Islet of Langerhans (tissue), 1 donor: ENCODE measurements around the gene VPS35L.
"Not testable (repeated sequence)": the region's sequence is repeated elsewhere in the genome, so short reads cannot be mapped to it uniquely, and the experiment has no call there.

Experiments used
- FAIRE-seq: peaks from one replicate; lab custom pipeline; 2011; peaks lifted over from hg19 to GRCh38; lab: Jason Lieb, UNC

VPS35L gene

DNA sequence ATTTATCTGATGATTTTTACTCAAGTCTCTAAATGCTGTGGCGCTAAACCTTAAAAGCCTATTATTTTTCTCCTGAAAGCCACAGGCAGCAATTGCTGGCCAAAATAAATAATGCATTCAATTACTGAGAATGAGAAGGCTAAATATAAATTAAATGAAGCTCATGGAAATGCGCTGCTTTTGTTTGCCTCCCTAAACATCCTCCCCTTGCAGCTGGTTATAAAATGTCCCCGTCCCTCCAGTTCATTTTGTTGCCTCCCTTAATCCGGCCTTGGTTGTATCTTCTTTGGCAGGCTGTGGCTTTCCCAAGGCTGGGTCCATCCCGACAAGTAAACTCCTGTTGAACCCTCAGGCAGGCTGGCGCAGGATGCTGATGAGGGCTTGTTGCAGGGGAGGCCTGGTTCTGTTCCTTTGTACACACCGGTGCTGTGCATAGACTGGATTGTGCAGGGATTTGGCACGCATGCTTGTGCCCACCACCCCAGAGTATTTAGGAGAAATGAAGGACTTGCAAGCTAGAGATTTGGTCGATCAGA is 99.8 kb downstream of the VPS35L start:
- FAIRE-seq, result no peak

DNA sequence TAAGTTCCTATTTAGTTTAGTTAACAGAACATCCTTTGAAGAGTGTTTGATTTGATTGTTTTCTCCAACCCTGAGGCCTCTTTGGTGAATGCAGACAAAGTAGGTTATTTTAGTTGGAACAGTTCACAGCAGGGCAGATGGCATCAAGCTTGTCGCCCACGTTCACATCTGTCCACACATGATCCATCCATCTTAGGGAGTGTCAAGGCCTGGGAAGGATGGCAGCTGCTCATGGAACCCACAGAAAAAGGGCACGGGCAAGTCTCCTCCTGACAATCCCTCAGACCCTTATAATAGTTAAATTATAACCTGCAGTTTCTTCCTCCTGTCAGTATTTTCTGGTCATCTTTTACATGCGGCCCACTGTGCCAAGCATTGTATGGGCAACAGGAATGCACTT is 102.3 kb downstream of the VPS35L start:
- no peak for FAIRE-seq

DNA sequence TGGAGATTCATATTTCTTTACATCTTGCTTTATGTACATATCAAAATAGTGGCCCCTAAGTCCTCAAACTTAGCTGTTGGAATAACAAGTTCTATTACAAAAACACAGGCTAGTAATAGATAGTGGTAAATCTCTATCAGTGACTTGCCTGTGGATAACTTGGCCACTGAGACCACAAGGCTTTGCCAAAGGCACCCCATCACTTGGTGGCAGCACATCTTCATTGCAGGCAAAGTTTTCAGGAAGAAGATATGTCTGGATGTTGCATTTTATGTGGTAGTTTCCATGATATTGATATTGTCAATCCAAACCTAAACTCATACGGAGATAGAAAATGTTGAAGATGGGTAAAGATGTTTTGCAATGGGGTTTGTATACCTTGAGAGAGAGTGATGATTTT is 104.1 kb downstream of the VPS35L start:
- FAIRE-seq, result no peak

DNA sequence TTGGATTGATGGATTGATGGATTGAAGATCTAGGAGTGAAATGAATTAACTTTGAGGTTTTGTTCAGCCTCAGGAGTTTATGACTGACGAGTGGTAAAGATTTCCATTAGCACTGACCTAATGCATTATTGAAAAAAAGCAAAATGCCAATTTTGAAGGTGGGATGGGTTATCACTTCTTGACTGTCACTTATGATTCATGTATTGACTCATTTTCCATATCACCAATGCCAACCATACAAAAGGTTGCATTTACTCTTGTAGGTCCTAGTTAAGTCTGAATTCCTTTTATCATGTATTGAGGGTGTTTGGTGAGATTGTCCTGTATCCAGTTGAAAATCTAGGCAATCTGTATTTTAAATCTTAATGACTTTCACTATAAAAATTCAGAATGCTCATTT is 104.9 kb downstream of the VPS35L start:
- FAIRE-seq, result no peak

DNA sequence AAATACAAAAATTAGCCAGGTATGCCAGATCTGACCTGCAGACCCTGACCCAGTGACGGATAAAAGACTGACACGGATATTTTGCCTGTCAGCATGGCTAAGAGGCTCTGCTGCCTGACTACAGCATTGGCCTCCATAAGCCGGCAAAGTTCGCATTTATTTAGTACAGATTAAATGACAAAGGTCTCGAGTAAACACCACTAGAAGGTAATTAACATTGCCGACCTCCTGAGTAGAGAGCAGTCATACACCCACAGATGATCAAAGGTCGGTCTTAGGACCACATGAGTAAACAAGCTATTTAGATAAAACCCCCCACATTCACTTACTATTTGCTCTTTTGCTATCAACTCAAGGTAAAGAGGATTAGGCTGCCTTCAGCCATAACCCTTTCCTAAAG is 106.8 kb downstream of the VPS35L start:
- no peak for FAIRE-seq

DNA sequence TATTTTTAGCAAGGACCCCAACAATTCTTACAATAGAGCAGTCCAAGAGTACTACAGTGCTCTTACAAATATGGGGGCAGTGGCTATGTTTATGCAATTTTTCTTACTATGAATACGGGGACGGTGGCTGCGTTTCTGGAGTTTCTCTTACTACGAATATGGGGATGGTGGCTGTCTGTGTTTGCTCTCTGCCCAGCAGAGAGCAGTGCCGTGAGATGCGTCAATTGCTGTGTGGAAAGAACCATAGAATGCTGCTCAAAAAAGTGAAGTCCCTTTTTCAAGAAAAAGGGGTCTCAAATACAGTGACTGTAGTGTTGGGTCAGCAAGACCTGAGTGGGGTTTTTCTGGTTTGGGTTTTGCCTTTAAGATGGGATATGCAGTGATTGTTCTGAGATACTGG is 108.7 kb downstream of the VPS35L start:
- no peak for FAIRE-seq

DNA sequence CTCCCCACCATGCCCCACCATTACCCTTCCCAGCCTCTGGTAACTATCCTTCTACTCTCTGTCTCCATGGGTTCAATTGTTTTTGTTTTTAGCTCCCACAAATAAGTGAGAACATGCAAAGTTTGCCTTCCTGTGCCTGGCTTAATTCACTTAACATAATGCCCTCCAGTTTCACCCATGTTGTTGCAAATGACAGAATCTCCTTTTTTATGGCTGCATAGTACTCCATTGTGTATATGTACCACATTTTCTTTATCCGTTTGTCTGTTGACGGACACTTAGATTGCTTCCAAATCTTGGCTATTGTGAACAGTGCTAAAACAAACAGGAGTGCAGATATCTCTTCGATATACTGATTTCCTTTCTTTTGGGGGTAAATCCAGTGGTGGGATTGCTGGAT is 109.8 kb downstream of the VPS35L start:
- not testable (repeated sequence) for FAIRE-seq

DNA sequence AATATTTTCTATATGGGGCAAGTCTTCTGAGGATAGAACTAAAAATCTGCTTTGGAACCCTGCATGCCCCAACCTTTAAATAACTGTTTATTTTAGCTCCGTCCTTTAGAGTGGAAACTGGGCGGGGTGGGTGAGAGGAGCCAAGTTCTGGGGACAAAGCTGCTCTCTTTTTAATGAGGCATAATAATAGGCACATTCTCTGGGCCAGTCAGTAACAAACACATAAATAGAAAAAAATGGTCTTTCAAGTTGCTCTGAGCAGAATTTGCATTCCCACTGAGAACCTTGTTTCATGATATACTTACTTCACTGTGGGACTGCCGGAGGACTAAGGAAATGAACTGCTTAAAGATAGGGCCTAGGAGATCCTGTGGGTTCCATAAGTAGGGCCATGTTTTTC is 111.0 kb downstream of the VPS35L start:
- no peak for FAIRE-seq

DNA sequence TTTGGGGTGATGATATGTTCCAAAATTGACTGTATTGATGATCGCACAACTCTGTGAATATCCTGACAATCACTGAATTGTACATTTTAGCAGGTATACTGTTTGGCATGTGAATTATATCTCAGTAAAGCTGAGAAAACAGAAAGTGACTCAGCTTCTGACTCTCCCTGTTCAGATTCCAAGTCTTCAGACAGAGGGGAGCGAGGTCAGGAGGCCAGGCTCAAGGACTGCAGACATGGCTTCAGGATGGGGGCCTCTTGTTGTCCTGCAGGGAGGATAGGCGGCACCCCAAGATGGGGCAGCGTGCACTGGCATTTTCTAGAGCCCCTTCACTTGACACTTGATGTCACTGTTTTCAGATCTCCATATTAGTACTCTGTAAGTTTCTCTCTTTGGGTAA is 116.9 kb downstream of the VPS35L start:
- no peak for FAIRE-seq

DNA sequence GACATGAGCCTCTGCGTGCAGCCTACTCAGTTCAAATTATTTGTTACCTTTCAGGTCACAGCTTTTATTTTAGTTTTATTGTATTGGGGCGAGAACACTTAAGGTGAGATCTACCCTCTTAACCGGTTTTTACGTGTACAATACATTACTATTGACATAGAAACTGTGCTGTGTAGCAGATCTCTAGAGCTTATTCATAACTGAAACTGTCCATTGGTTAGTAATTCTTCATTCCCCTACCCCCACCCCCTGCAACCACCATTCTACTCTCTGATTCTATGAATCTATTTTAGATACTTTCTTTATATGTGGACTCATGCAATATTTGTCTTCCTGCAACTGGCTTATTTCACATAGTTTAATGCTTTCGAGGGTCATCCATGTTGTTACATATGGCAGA is 119.0 kb downstream of the VPS35L start:
- FAIRE-seq, result no peak

DNA sequence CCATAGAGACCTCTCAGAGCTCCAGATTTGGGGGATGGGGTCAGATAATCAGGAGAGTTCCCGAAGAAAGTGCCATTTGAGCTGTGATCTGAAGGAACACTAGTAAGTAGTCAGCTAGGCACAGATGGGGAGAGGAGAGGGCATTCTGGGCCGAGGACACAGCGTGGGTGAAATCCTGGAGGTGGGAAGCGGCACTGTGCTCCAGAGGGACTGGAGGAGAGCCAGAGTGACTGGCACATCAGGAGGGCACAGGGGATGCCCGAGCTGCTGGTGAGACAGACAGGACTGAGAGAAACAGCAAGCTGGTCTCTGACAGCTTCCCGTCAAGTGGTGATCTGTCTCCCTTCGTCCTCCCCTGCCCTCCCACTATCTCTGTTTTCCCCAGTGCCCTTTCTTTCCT is 121.9 kb downstream of the VPS35L start:
- no peak for FAIRE-seq

DNA sequence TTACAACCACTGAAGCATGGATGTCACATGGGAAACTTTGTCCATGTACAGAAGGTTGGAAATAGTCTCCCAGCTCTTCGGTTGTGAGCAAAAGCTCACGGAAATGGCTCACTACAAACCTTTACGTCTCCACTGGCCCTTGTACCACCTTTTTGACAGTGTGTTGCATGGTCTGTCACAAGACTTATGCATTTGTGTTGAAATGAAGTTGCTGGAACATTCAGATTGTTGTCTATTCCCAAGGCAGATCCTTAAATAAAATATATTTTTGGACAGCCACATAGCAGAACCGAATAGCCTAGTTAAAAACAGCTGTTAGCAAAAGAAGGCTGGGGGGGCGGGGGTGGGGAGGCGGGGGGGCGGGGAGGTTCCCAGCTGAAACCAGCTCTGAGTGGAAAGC is 123.3 kb downstream of the VPS35L start:
- FAIRE-seq, result no peak

DNA sequence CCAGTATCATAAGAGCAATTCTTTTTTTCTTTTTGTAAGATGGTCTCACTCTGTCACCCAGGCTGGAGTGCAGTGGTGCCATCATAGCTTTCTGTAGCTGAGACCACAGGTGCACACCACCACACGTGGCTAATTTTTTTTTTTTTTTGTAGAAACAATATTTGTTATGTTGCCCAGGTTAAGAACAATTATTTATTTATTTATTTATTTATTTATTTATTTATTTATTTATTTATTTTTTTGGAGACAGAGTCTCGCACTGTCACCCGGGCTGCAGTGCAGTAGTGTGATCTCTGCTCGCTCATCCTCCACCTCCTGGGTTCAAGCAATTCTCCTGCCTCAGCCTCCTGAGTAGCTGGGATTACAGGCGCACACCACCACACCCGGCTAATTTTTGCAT is 123.8 kb downstream of the VPS35L start:
- FAIRE-seq, result not testable (repeated sequence)

DNA sequence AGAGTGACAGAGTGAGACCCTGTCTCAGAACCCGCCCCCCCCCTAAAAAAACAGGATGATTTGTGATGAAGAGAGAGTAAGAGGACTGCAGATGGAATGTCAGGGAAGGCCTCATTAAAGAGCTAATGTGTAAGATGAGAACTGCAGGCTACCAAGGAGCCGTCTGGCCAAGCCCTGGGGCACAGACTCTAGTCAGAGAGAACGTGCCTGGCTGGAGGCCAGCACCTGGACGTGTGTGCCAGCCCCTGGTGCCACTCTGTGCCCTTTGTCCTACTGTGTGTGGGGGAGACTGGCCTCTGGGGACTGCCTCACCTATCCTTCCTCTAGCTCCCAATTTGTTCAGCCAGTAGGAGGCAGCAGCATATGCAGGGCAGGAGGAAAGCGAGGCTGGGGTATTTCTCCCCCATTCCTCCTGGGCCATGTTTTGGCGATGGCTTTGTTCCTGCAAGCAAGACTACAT is 125.4 kb downstream of the VPS35L start:
- FAIRE-seq, result no peak

DNA sequence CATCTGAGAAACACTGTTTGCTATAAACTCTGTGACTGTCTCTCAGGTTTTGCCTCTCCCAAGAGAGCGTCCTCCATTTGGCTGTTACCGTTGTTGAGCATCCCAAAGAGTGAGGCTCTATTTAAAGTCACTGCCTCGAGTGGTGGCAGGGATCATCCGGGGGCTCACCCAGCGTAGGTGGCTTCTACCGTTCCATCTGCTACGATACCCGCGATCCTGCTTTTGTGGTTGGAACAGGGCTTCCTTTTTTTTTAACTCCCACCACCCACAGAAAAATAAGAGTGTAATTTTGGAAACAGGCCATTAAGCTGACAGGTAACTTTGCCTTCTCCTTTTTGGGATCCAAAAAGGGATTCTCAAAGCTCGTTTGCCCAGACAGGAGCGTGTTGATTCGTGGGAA is 126.1 kb downstream of the VPS35L start:
- FAIRE-seq, result no peak

DNA sequence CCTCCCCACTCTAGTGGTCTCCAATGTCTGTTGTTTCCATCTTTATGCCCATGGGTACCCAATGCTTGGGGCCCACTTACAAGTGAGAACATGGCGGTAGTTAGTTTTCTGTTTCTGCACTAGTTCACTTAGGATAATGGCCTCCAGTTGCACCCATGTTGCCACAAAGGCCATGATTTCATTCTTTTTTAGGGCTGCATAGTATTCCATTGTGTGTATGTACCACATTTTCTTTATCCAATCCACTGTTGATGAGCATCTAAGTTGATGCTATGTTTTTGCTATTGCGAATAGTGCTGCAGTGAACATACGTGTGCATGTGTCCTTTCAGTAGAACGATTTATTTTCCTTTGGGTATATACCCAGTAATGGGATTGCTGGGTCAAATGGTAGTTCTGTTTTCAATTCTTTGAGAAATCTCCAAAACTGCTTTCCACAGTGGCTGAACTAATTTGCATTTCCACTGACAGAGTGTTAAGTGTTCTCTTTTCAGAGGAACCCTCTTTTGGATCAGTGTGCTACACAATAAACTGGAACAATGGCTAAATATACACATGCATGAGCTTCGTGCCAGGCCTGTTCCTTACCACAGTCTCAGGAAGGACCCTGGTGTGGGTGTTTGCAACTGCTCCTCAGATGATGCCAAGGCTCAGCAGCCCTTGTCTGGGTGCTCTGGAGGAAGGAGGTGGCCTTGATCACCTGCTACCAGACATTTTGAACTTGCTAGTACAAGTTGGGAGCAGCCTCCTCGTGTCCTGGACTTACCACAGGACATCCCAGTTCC is 128.1 kb downstream of the VPS35L start:
- FAIRE-seq, result no peak

DNA sequence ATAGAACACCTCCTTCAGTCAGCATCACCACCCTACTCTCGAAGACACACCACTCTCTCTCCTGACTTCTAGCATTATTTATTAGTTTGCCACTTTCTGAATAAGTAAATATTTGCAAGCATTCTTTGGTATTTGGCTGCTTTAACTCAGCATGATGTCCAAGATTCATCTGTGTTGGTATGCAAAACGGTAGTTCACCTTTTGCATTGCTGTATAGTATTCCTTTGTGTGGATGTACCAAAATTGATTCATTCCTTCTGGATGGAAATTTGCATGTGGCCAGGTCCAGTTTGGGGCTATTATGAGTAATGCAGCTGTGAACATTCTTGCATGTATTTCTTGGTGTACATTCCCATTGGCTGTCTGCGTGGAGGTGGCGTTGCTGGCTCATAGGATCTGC is 129.7 kb downstream of the VPS35L start:
- no peak for FAIRE-seq

DNA sequence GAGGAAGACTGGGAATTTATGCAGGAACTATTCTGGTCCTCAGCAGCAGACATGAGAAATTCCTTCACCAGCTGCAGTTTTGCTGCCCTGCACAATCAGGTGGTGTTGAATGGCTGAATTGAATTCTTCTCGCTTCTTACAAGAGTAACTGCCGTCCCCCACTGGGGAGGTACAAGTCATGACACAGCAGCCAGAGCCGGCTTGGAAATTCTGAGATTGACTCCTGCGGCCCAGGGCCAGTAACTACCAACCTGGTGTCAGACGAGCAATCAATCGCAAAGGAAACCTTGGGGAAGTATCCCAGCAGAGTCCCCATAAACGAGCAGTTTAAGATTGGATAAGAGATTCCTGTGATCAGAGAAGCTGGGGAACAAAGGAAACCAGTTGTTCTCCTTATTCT is 131.8 kb downstream of the VPS35L start:
- FAIRE-seq, result no peak

DNA sequence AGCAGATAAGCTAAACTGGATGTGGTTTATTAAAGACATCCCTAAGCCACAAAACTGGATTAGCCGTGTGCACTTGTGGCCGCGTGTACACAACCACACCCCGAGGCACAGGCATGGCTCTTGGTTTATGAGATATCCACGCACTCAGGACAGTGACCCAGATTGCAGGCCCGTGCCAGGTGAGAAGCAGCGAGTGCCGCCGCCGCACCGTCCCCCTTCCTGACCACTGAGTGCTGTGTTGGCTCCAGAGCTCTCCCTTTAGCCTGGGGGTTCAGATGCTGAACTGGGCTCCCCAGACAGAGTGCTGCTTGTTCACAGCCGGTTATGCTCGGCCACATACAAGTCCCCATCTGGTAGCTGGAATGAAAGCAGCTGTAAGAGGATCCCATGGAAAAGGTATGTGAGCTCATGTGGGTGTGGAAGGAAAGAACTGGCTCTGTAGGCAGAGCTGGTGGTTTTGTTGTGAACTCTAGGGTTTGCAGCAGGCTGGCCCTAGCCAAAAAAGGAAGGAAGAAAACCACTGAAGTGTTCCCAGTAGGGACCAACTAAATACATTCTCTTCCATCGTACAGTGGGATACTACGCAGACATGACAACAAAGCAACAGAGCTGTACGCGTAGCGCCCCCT is 133.0 kb downstream of the VPS35L start:
- FAIRE-seq, result no peak

DNA sequence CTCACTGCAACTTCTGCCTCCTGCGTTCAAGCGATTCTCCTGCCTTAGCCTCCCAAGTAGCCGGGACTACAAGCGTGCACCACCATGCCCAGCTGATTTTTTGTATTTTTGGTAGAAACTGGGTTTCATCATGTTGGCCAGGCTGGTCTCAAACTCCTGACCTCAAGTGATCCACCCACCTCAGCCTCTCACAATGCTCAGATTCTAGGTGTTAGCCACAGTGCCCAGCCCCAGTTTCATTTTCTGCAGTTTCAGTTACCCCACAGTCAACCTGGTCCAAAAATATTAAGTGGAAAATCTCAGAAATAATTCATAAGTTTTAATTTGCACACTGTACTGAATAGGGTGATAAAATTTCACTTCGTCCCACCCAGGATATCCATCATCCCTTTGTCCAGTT is 133.8 kb downstream of the VPS35L start:
- FAIRE-seq, result no peak

DNA sequence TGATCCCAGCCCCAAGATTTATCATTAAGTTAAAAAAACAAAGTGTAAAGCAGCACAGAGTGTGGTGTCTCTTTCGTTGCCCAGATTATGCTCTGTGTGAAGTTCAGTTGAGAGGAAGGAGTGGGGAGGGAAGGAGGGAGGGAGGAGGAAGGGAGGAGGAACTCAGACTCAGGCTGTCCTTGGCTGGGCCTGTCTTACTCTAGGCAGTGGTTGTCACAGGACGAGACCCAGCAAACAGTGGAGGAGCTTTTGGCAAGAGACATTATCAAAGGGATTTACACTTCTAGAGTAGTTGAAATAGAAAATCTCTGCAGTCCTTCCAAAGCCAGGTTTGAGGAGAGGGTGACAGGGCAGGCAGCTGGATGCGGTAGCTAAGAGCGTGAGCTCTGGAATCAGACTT is 134.7 kb downstream of the VPS35L start:
- FAIRE-seq, result no peak

DNA sequence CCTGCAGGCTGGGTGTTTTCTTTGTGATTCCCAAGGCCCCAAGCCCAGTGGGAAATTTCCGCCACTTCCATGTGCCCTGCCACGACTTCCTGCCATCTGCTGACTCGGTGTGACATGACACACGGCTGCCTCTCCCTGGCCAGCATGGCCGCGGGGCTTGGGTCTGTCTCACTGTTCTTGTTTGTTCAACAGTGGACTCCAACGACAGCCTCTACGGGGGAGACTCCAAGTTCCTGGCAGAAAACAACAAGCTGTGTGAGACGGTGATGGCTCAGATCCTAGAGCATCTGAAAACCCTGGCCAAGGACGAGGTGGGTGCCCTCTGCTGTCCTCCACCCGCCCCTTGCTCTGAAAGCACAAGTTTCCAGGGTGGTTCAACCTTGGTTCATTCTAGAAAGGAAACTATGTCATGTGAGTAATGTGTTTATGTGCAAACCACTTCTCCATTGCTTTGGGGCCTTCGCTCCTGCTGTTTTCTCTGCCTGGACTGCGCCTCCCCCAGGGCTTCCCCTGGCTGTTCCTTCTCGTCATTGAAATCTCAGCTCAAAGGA is 135.7 kb downstream of the VPS35L start:
- FAIRE-seq, result no peak

DNA sequence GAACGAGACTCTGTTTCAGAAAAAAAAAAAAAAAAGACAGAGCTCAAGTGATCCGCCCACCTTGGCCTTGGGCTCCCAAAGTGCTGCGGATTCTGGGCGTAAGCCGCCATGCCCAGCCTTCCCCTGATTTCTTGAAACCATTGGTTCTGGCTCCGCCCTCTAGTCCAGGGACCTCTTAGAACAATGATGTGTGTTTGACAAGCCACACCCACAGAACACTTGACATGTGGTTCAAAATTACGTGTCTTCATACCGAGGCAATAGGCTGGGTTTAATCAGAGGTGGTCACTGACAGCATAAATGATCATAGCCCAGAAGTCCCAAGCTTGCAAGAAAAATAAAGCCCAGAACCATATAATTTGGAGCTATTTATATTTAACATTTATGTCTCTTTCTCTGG is 139.5 kb downstream of the VPS35L start:
- no peak for FAIRE-seq

DNA sequence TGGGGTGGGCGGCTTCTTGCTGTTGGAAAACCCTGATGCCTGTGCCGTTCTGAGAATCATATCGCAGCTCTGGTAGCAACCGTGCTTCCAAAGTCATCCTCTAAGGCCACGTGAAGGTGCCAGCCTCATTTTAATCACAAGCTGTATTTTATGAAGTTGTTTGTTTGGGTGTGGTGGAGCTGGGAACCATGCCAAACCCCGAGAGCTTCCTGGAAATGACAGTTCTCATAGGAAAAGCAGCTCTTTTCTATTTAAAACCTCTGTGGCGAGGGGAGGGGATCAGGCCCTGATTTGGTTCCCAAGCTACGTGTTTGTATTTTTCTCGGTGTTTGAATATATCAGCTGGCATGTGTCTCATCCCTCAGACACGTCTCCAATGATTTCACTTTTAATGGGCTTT is 140.8 kb downstream of the VPS35L start:
- FAIRE-seq, result peak; percentile 9
